Neural progenitor cell (in vitro differentiated cells): ENCODE measurements around the gene ECE2.

ENCODE experiments used
- EZH2 ChIP-seq: fragments of 200-600 bp; sonication (generic); IDR thresholded peaks from 2 replicates; pipeline ENCODE4 v1.6.1; 2017; ENCODE audit warnings: antibody characterized with exemption, mild to moderate bottlenecking, moderate library complexity
- EZH2phosphoT487 ChIP-seq: fragments of 200-600 bp; sonication (generic); IDR thresholded peaks from 2 replicates; pipeline ENCODE4 v1.6.1; 2017; ENCODE audit warnings: antibody characterized with exemption
- TF ChIP-seq, protein P1 (sequence below): fragments of 200-600 bp; sonication (generic); IDR thresholded peaks from 2 replicates; pipeline ENCODE4 v1.5.1; 2017; ENCODE audit warnings: antibody characterized with exemption, mild to moderate bottlenecking

DNA sequence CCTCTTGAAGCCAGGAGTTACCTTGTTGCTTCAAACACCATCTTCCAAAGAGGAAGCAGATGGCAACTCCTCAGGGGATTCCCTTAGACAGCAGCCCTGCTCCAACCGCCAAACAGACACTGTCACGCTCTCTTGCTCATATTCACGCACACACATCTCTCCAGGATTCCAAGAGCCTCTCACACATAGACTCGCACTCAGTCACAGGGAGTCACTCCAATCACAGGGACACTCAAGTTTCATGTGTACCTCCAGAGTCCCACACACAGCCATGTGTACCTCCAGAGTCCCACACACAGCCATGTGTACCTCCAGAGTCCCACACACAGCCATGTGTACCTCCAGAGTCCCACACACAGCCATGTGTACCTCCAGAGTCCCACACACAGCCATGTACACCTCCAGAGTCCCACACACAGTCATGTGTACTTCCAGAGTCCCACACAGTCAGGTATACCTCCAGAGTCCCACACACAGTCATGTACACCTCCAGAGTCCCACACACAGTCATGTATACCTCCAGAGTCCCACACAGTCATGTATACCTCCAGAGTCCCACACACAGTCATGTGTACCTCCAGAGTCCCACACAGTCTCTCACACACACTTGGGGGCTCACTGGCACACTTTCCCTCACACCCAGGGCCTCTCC, 40.3 kb upstream of the ECE2 start:
- TF ChIP-seq EZH2, result no peak
- TF ChIP-seq, protein P1, sequence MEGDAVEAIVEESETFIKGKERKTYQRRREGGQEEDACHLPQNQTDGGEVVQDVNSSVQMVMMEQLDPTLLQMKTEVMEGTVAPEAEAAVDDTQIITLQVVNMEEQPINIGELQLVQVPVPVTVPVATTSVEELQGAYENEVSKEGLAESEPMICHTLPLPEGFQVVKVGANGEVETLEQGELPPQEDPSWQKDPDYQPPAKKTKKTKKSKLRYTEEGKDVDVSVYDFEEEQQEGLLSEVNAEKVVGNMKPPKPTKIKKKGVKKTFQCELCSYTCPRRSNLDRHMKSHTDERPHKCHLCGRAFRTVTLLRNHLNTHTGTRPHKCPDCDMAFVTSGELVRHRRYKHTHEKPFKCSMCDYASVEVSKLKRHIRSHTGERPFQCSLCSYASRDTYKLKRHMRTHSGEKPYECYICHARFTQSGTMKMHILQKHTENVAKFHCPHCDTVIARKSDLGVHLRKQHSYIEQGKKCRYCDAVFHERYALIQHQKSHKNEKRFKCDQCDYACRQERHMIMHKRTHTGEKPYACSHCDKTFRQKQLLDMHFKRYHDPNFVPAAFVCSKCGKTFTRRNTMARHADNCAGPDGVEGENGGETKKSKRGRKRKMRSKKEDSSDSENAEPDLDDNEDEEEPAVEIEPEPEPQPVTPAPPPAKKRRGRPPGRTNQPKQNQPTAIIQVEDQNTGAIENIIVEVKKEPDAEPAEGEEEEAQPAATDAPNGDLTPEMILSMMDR, result no peak
- TF ChIP-seq EZH2phosphoT487, result no peak
